Mucosa of rectum (tissue), 2 donors: ENCODE measurements around the gene EPB41L4A.

Source experiments
- H3K27ac ChIP-seq, 2 donors: one replicate each; pipeline ENCODE4 v1.7.0; 2013; ENCODE audit warnings: inconsistent platforms in 2 of 2, low read depth in 2 of 2, low read length in 2 of 2
- H3K27me3 ChIP-seq, 2 donors: one replicate each; pipeline ENCODE4 v1.7.0; 2013; ENCODE audit warnings: low read length in 2 of 2; ENCODE audit not compliant: control insufficient read depth in 2 of 2, insufficient read depth in 2 of 2
- H3K36me3 ChIP-seq, 2 donors: one replicate each; pipeline ENCODE4 v1.7.0; 2013; ENCODE audit warnings: low read length in 2 of 2; ENCODE audit not compliant: control insufficient read depth in 2 of 2, insufficient read depth in 2 of 2
- H3K4me1 ChIP-seq, 2 donors: one replicate each; pipeline ENCODE4 v1.7.0; 2013; ENCODE audit warnings: low read length in 2 of 2, mild to moderate bottlenecking in 1 of 2; ENCODE audit not compliant: control insufficient read depth in 2 of 2, insufficient read depth in 2 of 2
- H3K4me3 ChIP-seq, 2 donors: one replicate each; pipeline ENCODE4 v1.7.0; 2013; ENCODE audit warnings: low read length in 2 of 2
- H3K9ac ChIP-seq, 2 donors: one replicate each; pipeline ENCODE4 v1.7.0; 2013; ENCODE audit warnings: low read length in 2 of 2, low read depth in 1 of 2, mild to moderate bottlenecking in 1 of 2
- H3K9me3 ChIP-seq, 2 donors: one replicate each; pipeline ENCODE4 v1.7.0; 2013; ENCODE audit warnings: low read length in 2 of 2; ENCODE audit not compliant: control insufficient read depth in 2 of 2
- donor health status: healthy.
- donor health status: Normal muscosa, but diverticular disease.

The EPB41L4A gene

GRCh38 chr5:112117551-112117950, 301.5 kb downstream of the EPB41L4A start:
- Histone ChIP-seq H3K4me3 (no peak overlapping the region), H3K36me3 (no peaks in the 10 kb centered on the region), H3K4me1 (no peaks in the 10 kb centered on the region), H3K9me3 (no peaks in the 10 kb centered on the region), H3K9ac (no peak overlapping the region), H3K27ac (no peak overlapping the region), H3K27me3 (no peaks in the 10 kb centered on the region)

- Histone ChIP-seq H3K9me3 (no peaks in the 10 kb centered on the region), H3K9ac (no peak overlapping the region), H3K4me3 (no peak overlapping the region), H3K27me3 (no peaks in the 10 kb centered on the region), H3K36me3 (no peaks in the 10 kb centered on the region), H3K4me1 (no peaks in the 10 kb centered on the region), H3K27ac (no peak overlapping the region)
Observed at GRCh38 chr5:112116371-112116770, 302.7 kb downstream of the EPB41L4A start.

- H3K4me3 ChIP-seq, result no peak overlapping the region
- H3K27ac ChIP-seq, result no peak overlapping the region
- H3K27me3 ChIP-seq, result no peaks in the 10 kb centered on the region
- no peaks in the 10 kb centered on the region for H3K36me3 ChIP-seq
- no peaks in the 10 kb centered on the region for H3K4me1 ChIP-seq
- no peaks in the 10 kb centered on the region for H3K9me3 ChIP-seq
- no peak overlapping the region for H3K9ac ChIP-seq
Observed at GRCh38 chr5:112113565-112113964, 305.5 kb downstream of the EPB41L4A start.
